ENCODE measurements around the gene LIMK1.

LIMK1 gene

GRCh38 chr7:74069790-74070618, 13.6 kb upstream of the LIMK1 start:
- DNase-seq (ENCODE audit: low spot score) = no peak
- no peak for TF ChIP-seq CTCF (IDR thresholded peaks at IDR 0.05)
- peak overlapping the region in 1 of 2 donors; percentile 72 for H3K27ac ChIP-seq
- H3K4me3 ChIP-seq = no peak overlapping the region

DNA sequence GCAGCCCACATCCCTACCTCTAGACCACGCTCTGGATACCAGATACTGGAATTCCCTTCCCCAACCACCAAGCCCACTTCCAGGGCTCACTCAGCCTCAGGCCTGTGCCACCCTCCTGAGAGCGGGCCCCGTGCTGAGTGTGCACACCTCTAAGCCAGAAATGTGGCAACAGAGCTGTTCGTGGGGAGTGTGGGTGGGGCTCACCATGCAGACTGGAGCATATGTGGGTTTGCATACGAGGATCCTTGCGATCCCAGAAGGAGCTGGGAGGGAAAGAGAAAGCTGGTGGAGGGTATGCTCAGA, 13.0 kb upstream of the LIMK1 start:
- DNase-seq (ENCODE audit: low spot score) = no peak
- Histone ChIP-seq H3K27ac (peak overlapping the region in 1 of 2 donors; percentile 72), H3K4me3 (no peak overlapping the region)
- no peak for TF ChIP-seq CTCF (IDR thresholded peaks at IDR 0.05)

DNA sequence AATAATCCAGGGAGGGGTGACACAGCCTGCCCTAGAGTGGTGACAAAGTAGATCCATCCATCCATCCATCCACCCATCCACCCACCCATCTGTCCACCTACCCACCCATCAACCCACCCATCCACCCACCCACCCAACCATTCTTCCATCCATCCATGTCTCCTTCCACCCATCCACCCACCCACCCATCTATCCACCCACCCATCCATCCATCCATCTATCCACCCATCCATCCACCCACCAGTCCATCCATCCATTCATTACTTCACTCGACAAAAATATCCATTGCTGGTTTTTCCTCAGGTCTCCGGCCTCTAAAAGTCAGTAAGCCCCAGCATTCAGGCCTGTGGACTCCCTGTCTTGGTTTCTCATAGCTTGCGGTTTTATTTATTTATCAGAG, 12.5 kb upstream of the LIMK1 start:
- Histone ChIP-seq H3K4me3 (no peak overlapping the region), H3K27ac (peak overlapping the region in 1 of 2 donors; percentile 72)
- no peak for DNase-seq (ENCODE audit: low spot score)
- no peak for TF ChIP-seq CTCF (IDR thresholded peaks at IDR 0.05)

DNA sequence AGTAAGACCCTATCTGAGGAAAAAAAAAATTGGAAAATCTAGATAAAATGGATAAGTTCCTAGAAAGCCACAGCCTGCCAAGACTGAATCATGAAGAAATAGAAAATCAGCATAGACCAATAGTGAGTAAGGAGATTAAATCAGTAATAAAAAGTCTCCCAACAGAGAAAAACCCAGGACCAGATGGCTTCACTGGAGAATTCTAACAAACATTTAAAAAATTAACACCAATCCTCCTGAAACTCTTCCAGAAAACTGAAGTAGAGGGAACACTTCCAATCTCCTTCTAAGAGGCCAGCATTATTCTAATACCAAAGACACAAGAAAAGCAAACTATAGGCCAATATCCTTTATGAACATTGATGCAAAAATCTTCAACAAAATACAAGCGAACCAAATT, 8.8 kb upstream of the LIMK1 start:
- no peak for DNase-seq (ENCODE audit: low spot score)
- Histone ChIP-seq H3K27ac (no peak overlapping the region), H3K4me3 (no peak overlapping the region)
- TF ChIP-seq CTCF (IDR thresholded peaks at IDR 0.05) = no peak

DNA sequence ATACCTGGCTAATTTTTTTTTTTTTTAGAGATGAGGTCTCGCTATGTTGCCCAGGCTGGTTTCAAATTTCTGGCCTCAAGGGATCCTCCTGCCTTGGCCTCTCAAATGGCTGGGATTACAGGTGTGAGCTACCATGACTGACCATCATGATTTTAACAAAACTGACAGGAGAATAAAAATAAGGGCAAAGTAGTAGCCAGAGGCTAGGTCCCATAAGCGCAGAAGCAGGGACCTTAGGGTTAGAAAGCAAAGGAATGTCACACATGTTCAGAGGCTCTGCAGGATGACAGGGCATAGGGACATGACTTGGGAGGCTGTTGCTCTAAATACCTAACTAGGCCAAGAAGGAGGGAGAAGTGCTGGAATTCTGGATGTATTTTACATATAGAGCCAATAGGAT, 5.1 kb upstream of the LIMK1 start:
- no peak overlapping the region for H3K4me3 ChIP-seq
- no peak for DNase-seq (ENCODE audit: low spot score)
- no peak overlapping the region for H3K27ac ChIP-seq
- TF ChIP-seq CTCF (IDR thresholded peaks at IDR 0.05) = no peak

- Histone ChIP-seq H3K27ac (no peak overlapping the region), H3K4me3 (peak overlapping the region; percentile 76)
- no peak for DNase-seq (ENCODE audit: low spot score)
- no peak for TF ChIP-seq CTCF (IDR thresholded peaks at IDR 0.05)
Observed at GRCh38 chr7:74082770-74083116, 861 bp upstream of the LIMK1 start.

GRCh38 chr7:74083928-74084721, 521 bp downstream of the LIMK1 start:
- no peak for TF ChIP-seq CTCF (IDR thresholded peaks at IDR 0.05)
- Histone ChIP-seq H3K27ac (peak overlapping the region; percentile 35 to 68), H3K4me3 (peak overlapping the region; percentile 76)
- no peak for DNase-seq (ENCODE audit: low spot score)
